ENCODE data around the gene DLX3. TPM values are rescaled to one million over a fixed set of nuclear protein-coding genes. Genes with fewer than 3 reads are reported as not detected.

Gene DLX3
- total and polyA plus RNA-seq, 2 of the 8 experiments (the other 6 are each of a cell fraction or from before 2014, with no cell fraction given), result 0.15 to 0.20 TPM

DNA sequence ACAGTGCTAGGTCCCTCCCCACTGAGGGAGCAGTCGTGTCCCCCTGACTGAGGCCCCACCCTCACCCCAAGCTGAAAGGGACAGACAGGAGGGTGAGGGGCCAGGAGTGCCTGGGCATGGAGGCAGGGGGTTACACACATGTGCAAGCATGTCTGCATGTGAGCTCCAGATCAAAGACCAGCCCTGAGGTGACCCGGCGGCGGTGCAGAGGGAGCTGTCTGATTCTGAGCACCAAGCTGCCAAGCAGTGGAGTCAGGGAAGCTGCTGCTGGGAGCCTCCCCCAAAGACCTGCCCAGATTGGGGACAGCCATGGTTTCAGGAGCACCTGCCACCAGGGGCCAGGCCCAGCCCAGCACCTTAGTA lies 5.5 kb downstream of the DLX3 start:
- H3K23ac ChIP-seq (ENCODE audit: insufficient read length), result no peak overlapping the region
- no peaks in the 10 kb centered on the region for H3K79me2 ChIP-seq (ENCODE audit: control insufficient read depth in 1 of 2, insufficient read depth in 2 of 2, low read length in 2 of 2)
- H3K36me3 ChIP-seq (ENCODE audit: control insufficient read depth in 2 of 4, insufficient read depth in 4 of 4, low read length in 3 of 4), result no peaks in the 10 kb centered on the region; a peak in 1 of 8 replicates
- H2AK5ac ChIP-seq (ENCODE audit: low read depth, low read length), result no peak overlapping the region
- H2BK120ac ChIP-seq (replicated peaks; ENCODE audit: low read depth, low read length), result no peak overlapping the region
- H3K9ac ChIP-seq (replicated peaks in 1 of 4; ENCODE audit: extremely low read depth in 1 of 4, low read depth in 3 of 4, low read length in 3 of 4), result no peak overlapping the region
- H2BK5ac ChIP-seq (ENCODE audit: low read depth, low read length), result no peak overlapping the region
- ChIA-PET CTCF (ENCODE audit: partially characterized antibody) (interaction anchor here (0.5 to 18.5 kb wide), 13 partner anchors 7 to 308 kb away, joined by 3 to 547 read pairs (median 6); partner anchors contain the start of genes DLX3 and TAC4), POLR2A (ENCODE audit: partially characterized antibody) (interaction anchor here (1.3 kb wide), 1 partner anchor 16 kb away, joined by 3 read pairs; no protein-coding TSS in a partner anchor)
- DNase-seq (ENCODE audit: low read depth in 1 of 2, low spot score in 2 of 2), result peak in 1 of 2 experiments; percentile 43
- no peak overlapping the region for H2BK15ac ChIP-seq (ENCODE audit: low read length)
- H4K8ac ChIP-seq (ENCODE audit: extremely low read depth, insufficient read depth, low read length), result no peak overlapping the region
- no peak overlapping the region for H4K91ac ChIP-seq (replicated peaks; ENCODE audit: insufficient read length, low read length)
- peaks cover 0 to under 1% of the 10 kb centered on the region in 2 experiments; a peak in 1 of 4 replicates for H3K9me3 ChIP-seq (ENCODE audit: insufficient read depth in 2 of 2, low read depth in 1 of 2, low read length in 1 of 2)
- no peak overlapping the region for H3K4me3 ChIP-seq (ENCODE audit: extremely low read depth in 1 of 4, insufficient read depth in 2 of 4, low read depth in 3 of 4, low read length in 4 of 4)
- no peak overlapping the region for H4K5ac ChIP-seq (ENCODE audit: insufficient read length, low read depth, low read length)
- H2BK12ac ChIP-seq (ENCODE audit: low read depth, low read length), result no peak overlapping the region
- no peak overlapping the region for H3K14ac ChIP-seq (ENCODE audit: insufficient read length)
- no peak overlapping the region for H2AFZ ChIP-seq (ENCODE audit: low read length)
- WGBS, 2 experiments (ENCODE audit: extremely low coverage in 1 of 2, insufficient coverage in 1 of 2, insufficient read length in 1 of 2, insufficient replicate concordance in 2 of 2, low coverage in 1 of 2, low lambda C conversion rate in 2 of 2, missing lambda C conversion rate in 1 of 2), result 81% methylated on average over 4 of the region's 4 CpGs; no CpG with 5 or more reads in 1 of the 2 experiments
- H2BK20ac ChIP-seq (ENCODE audit: low read length), result no peak overlapping the region
- peaks cover 39 to 88% (median 81%) of the 10 kb centered on the region in 4 experiments for H3K27me3 ChIP-seq (replicated peaks in 1 of 4; ENCODE audit: control insufficient read depth in 3 of 4, extremely low read depth in 1 of 4, insufficient read depth in 3 of 4, low read length in 3 of 4)
- H3K79me1 ChIP-seq (ENCODE audit: low read depth, low read length), result no peaks in the 10 kb centered on the region
- H3K23me2 ChIP-seq (ENCODE audit: low read depth, low read length), result peaks cover 10% of the 10 kb centered on the region; the same call in 1 of the 2 replicates
- no peak overlapping the region for H3K4me2 ChIP-seq (ENCODE audit: insufficient read depth in 1 of 2, low read depth in 2 of 2, low read length in 2 of 2)
- no peak overlapping the region for H3K4ac ChIP-seq (replicated peaks; ENCODE audit: insufficient read length, low read depth, low read length)
- FAIRE-seq, result no peak
- H3K4me1 ChIP-seq (replicated peaks in 1 of 4; ENCODE audit: control insufficient read depth in 3 of 4, insufficient read depth in 4 of 4, low read length in 3 of 4), result peaks cover 3 to 24% (median 17%) of the 10 kb centered on the region in 4 experiments
- H4K20me1 ChIP-seq (replicated peaks in 1 of 2; ENCODE audit: control insufficient read depth in 1 of 2, insufficient read depth in 2 of 2, low read length in 2 of 2), result peaks cover 0 to 7% of the 10 kb centered on the region in 2 experiments
- no peak overlapping the region for H3K27ac ChIP-seq (ENCODE audit: low read depth, low read length)
- H3K18ac ChIP-seq (ENCODE audit: extremely low read depth, low read length), result no peak overlapping the region
- no peak overlapping the region for H3K56ac ChIP-seq (replicated peaks; ENCODE audit: insufficient read length, low read depth, low read length)
- TF ChIP-seq SIN3A (conservative IDR thresholded peaks at IDR 0.05 in 1 of 2, IDR thresholded peaks at IDR 0.05 in 1 of 2; ENCODE audit: low read depth in 1 of 2, low read length in 2 of 2) (no peak), EP300 (IDR thresholded peaks at IDR 0.05; ENCODE audit: borderline replicate concordance in 1 of 2, low read depth in 2 of 2, low read length in 2 of 2) (no peak), KDM4A (IDR thresholded peaks at IDR 0.05; ENCODE audit: low read depth, low read length, severe bottlenecking) (no peak), CBX5 (IDR thresholded peaks at IDR 0.05; ENCODE audit: low read depth, low read length) (no peak), SP4 (IDR thresholded peaks at IDR 0.05; ENCODE audit: low read length) (no peak), TAF1 (IDR thresholded peaks at IDR 0.05; ENCODE audit: low read depth, low read length) (no peak), CHD1 (IDR thresholded peaks at IDR 0.05; ENCODE audit: low read depth, low read length) (no peak), HDAC6 (IDR thresholded peaks at IDR 0.05; ENCODE audit: low read depth, low read length) (no peak), SIX5 (IDR thresholded peaks at IDR 0.05; ENCODE audit: low read depth, low read length) (no peak)
- TF ChIP-seq, protein P1, sequence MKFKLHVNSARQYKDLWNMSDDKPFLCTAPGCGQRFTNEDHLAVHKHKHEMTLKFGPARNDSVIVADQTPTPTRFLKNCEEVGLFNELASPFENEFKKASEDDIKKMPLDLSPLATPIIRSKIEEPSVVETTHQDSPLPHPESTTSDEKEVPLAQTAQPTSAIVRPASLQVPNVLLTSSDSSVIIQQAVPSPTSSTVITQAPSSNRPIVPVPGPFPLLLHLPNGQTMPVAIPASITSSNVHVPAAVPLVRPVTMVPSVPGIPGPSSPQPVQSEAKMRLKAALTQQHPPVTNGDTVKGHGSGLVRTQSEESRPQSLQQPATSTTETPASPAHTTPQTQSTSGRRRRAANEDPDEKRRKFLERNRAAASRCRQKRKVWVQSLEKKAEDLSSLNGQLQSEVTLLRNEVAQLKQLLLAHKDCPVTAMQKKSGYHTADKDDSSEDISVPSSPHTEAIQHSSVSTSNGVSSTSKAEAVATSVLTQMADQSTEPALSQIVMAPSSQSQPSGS (IDR thresholded peaks at IDR 0.05; ENCODE audit: low read length), result no peak
